K562 (cell line): ENCODE measurements around the gene RUNX1. TPM values are rescaled to one million over a fixed set of nuclear protein-coding genes. Genes with fewer than 3 reads are reported as not detected.

ENCODE experiments used
- CAMTA2 ChIP-seq: fragments of 250-450 bp; sonication (Bioruptor Pico); conservative IDR thresholded peaks from 2 replicates; pipeline ENCODE4 v1.5.1; 2022
- CBX3 ChIP-seq, 2 experiments: IDR thresholded peaks; 1 replicate in 1 of 2; 2 replicates in 1 of 2; pipeline ENCODE4 v1.6.1; 2012; ENCODE audit warnings: inconsistent platforms in 2 of 2, low read length in 2 of 2, borderline replicate concordance in 1 of 2, control low read depth in 1 of 2
- CCNT2 ChIP-seq: IDR thresholded peaks from 2 replicates; pipeline ENCODE4 v1.6.1; 2011; ENCODE audit warnings: borderline replicate concordance, low read depth, mild to moderate bottlenecking, moderate library complexity, mixed read lengths, low read length; ENCODE audit not compliant: insufficient read length; ENCODE audit errors: extremely low read depth
- DACH1 ChIP-seq: fragments of 450-650 bp; IDR thresholded peaks from 2 replicates; pipeline ENCODE4 v1.6.1; 2018; ENCODE audit not compliant: partially characterized antibody
- EZH2 ChIP-seq: IDR thresholded peaks from 2 replicates; pipeline ENCODE4 v1.6.1; 2012; ENCODE audit warnings: low read depth, mild to moderate bottlenecking, inconsistent platforms, low read length, borderline replicate concordance
- HIVEP1 ChIP-seq: fragments of 250-450 bp; sonication (Bioruptor Pico); IDR thresholded peaks from 2 replicates; pipeline ENCODE4 v1.4.0; 2020; ENCODE audit warnings: mild to moderate bottlenecking
- MCM3 ChIP-seq: fragments of 450-650 bp; IDR thresholded peaks from 2 replicates; pipeline ENCODE4 v1.6.1; 2016
- PTBP1 ChIP-seq: fragments of 200-400 bp; formaldehyde crosslinking; IDR thresholded peaks from 2 replicates; pipeline ENCODE4 v1.6.1; 2017; ENCODE audit warnings: low read depth, low read length
- SMARCA5 ChIP-seq: fragments of 450-650 bp; IDR thresholded peaks from 2 replicates; pipeline ENCODE4 v1.6.1; 2016
- SREBF2 ChIP-seq: sonication (generic); formaldehyde crosslinking; IDR thresholded peaks from 2 replicates; pipeline ENCODE4 v1.4.0; 2020; ENCODE audit warnings: mild to moderate bottlenecking, missing genetic modification reagents
- TFAM ChIP-seq: fragments of 250-450 bp; sonication (Bioruptor Pico); conservative IDR thresholded peaks from 2 replicates; pipeline ENCODE4 v1.5.0; 2021; ENCODE audit warnings: mild to moderate bottlenecking, moderate library complexity
- ZKSCAN3 ChIP-seq: fragments of 250-450 bp; sonication (Bioruptor Pico); IDR thresholded peaks from 2 replicates; pipeline ENCODE4 v1.4.0; 2020
- ZNF121 ChIP-seq: sonication (generic); formaldehyde crosslinking; conservative IDR thresholded peaks from 2 replicates; pipeline ENCODE4 v1.8.0; 2022; ENCODE audit warnings: missing genetic modification reagents
- ZNF175 ChIP-seq: fragments of 200-800 bp; sonication (Bioruptor generic); IDR thresholded peaks from 2 replicates; pipeline ENCODE4 v1.6.1; 2016; ENCODE audit warnings: low read depth, mild to moderate bottlenecking, missing genetic modification characterization, missing compliant biosample characterization
- ZNF3 ChIP-seq: fragments of 250-450 bp; sonication (Bioruptor Pico); IDR thresholded peaks from 2 replicates; pipeline ENCODE4 v1.5.0; 2021; ENCODE audit warnings: mild to moderate bottlenecking, moderate library complexity
- ZNF707 ChIP-seq: fragments of 250-450 bp; sonication (Bioruptor Pico); conservative IDR thresholded peaks from 2 replicates; pipeline ENCODE4 v1.8.0; 2022; ENCODE audit warnings: inconsistent platforms, mild to moderate bottlenecking, moderate library complexity
- ZNF764 ChIP-seq: fragments of 250-450 bp; sonication (Bioruptor Pico); IDR thresholded peaks from 2 replicates; pipeline ENCODE4 v1.4.0; 2020; ENCODE audit warnings: low read depth, mild to moderate bottlenecking, moderate library complexity
- ZNF79 ChIP-seq: fragments of 250-450 bp; sonication (Bioruptor Pico); IDR thresholded peaks from 2 replicates; pipeline ENCODE4 v1.4.0; 2020; ENCODE audit warnings: low read depth, mild to moderate bottlenecking, moderate library complexity
- polyA plus RNA-seq, 8 experiments: library from polyadenylated mRNA; depleted of rRNA in 4 of 8; stranded (reverse) in 5 of 8; unstranded in 3 of 8; fragments of >200 nt; fragmentation: Nextera tagmentation in 2 of 8; fragmentation: Illumina TruSeq in 1 of 8; extraction: Ambion mirVana in 2 of 8; extraction: Trizol in 1 of 8; gene quantifications; 2 replicates each; pipeline versions ENCODE4 v1.2.1 to v1.2.3, GENCODE V29; 2011 to 2014; ENCODE audit warnings: inconsistent platforms in 1 of 8, missing spikeins in 1 of 8
- total RNA-seq, 7 experiments: library from RNA; depleted of rRNA in 6 of 7; stranded (reverse); fragments of >200 nt in 6 of 7; fragmentation: Illumina TruSeq in 2 of 7; extraction: Trizol in 2 of 7; gene quantifications; 2 replicates each; pipeline versions ENCODE4 v1.2.1 to v1.2.3, GENCODE V29; 2011 to 2021; ENCODE audit warnings: low replicate concordance in 1 of 7
- TF ChIP-seq, protein P1 (sequence below): fragments of 250-450 bp; sonication (Bioruptor Pico); IDR thresholded peaks from 2 replicates; pipeline ENCODE4 v1.8.0; 2022; ENCODE audit warnings: moderate library complexity, mild to moderate bottlenecking, inconsistent platforms
- TF ChIP-seq, protein P2 (sequence below): fragments of 450-650 bp; IDR thresholded peaks from 2 replicates; pipeline ENCODE4 v1.6.1; 2016; ENCODE audit warnings: antibody characterized with exemption
- TF ChIP-seq, protein P3 (sequence below): fragments of 150-350 bp; IDR thresholded peaks from 2 replicates; pipeline ENCODE4 v1.6.1; 2014; ENCODE audit warnings: low read depth, mild to moderate bottlenecking, low read length, borderline replicate concordance
- TF ChIP-seq, protein P4 (sequence below): fragments of 450-650 bp; formaldehyde crosslinking; IDR thresholded peaks from 2 replicates; pipeline ENCODE4 v1.4.0; 2022; ENCODE audit warnings: mild to moderate bottlenecking, moderate library complexity

RUNX1 gene
- total and polyA plus RNA-seq, 9 of the 15 experiments (the other 6 are each of a cell fraction or from before 2014, with no cell fraction given): 2.2 to 68.6 (median 17.8) TPM

DNA sequence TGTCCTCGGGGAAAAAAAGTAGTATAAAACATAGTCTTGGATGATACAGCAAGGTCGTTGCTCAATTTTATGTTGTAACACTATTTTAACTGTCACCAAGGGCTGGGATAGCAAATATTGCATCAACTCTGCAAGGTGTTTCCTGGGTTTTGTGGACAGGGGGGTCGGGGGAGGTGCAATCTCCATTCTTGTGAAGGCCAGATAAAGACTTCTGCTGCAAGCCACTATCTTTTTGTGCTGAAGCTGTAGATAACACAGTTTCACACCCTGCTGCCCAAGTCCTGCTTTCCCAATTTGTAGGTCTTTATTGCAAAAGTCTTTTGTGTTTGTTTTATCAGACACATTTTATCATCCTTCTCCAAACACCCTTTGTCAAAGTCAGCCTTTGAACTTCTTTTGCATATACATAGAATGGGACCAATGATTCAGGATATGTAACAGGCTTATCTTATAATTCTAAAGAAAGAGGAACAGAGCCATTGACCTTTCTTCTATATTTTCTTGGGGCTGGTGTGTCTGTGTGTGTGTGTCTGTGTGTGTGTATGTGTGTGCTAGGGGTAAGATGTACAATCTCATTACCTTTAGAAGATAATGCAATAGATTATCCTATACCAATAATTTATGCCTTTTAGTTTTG, 140.6 kb downstream of the RUNX1 start (continued):
- TF ChIP-seq, protein P1, sequence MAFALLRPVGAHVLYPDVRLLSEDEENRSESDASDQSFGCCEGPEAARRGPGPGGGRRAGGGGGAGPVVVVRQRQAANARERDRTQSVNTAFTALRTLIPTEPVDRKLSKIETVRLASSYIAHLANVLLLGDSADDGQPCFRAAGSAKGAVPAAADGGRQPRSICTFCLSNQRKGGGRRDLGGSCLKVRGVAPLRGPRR (CRISPR knock-in tag): no peak
- peak; percentile 100 for TF ChIP-seq CCNT2
- 0 out of 2 replicates have a peak, but pooled peaks have one; percentile 34 for TF ChIP-seq ZNF79 (CRISPR knock-in tag)
- TF ChIP-seq ZKSCAN3: no peak
- no peak for TF ChIP-seq TFAM (CRISPR knock-in tag)
- TF ChIP-seq ZNF764: no peak
- TF ChIP-seq MCM3: no peak
- peak in 1 of 2 experiments; percentile 87; a peak in 2 of 3 replicates for TF ChIP-seq CBX3 (IDR thresholded peaks at IDR 0.05; ENCODE audit: borderline replicate concordance in 1 of 2, low read length in 2 of 2)
- peak; percentile 77; the same call in 1 of the 2 replicates for TF ChIP-seq PTBP1
- TF ChIP-seq, protein P2, sequence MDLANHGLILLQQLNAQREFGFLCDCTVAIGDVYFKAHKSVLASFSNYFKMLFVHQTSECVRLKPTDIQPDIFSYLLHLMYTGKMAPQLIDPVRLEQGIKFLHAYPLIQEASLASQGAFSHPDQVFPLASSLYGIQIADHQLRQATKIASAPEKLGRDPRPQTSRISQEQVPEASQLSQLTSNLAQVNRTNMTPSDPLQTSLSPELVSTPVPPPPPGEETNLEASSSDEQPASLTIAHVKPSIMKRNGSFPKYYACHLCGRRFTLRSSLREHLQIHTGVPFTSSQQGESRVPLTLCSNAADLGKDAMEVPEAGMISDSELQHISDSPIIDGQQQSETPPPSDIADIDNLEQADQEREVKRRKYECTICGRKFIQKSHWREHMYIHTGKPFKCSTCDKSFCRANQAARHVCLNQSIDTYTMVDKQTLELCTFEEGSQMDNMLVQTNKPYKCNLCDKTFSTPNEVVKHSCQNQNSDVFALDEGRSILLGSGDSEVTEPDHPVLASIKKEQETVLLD: peak; percentile 90; the same call in 1 of the 2 replicates
- TF ChIP-seq DACH1: peak; percentile 94
- TF ChIP-seq SREBF2 (CRISPR knock-in tag): no peak
- TF ChIP-seq, protein P3, sequence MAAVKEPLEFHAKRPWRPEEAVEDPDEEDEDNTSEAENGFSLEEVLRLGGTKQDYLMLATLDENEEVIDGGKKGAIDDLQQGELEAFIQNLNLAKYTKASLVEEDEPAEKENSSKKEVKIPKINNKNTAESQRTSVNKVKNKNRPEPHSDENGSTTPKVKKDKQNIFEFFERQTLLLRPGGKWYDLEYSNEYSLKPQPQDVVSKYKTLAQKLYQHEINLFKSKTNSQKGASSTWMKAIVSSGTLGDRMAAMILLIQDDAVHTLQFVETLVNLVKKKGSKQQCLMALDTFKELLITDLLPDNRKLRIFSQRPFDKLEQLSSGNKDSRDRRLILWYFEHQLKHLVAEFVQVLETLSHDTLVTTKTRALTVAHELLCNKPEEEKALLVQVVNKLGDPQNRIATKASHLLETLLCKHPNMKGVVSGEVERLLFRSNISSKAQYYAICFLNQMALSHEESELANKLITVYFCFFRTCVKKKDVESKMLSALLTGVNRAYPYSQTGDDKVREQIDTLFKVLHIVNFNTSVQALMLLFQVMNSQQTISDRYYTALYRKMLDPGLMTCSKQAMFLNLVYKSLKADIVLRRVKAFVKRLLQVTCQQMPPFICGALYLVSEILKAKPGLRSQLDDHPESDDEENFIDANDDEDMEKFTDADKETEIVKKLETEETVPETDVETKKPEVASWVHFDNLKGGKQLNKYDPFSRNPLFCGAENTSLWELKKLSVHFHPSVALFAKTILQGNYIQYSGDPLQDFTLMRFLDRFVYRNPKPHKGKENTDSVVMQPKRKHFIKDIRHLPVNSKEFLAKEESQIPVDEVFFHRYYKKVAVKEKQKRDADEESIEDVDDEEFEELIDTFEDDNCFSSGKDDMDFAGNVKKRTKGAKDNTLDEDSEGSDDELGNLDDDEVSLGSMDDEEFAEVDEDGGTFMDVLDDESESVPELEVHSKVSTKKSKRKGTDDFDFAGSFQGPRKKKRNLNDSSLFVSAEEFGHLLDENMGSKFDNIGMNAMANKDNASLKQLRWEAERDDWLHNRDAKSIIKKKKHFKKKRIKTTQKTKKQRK: no peak
- no peak for TF ChIP-seq EZH2
- no peak for TF ChIP-seq CAMTA2 (CRISPR knock-in tag)
- TF ChIP-seq ZNF3 (CRISPR knock-in tag): no peak
- TF ChIP-seq SMARCA5: peak; percentile 86; the same call in 1 of the 2 replicates
- TF ChIP-seq HIVEP1: peak; percentile 89
- no peak for TF ChIP-seq ZNF707 (CRISPR knock-in tag)
- TF ChIP-seq, protein P4, sequence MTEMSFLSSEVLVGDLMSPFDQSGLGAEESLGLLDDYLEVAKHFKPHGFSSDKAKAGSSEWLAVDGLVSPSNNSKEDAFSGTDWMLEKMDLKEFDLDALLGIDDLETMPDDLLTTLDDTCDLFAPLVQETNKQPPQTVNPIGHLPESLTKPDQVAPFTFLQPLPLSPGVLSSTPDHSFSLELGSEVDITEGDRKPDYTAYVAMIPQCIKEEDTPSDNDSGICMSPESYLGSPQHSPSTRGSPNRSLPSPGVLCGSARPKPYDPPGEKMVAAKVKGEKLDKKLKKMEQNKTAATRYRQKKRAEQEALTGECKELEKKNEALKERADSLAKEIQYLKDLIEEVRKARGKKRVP: peak; percentile 99
- TF ChIP-seq ZNF175 (CRISPR knock-in tag): peak; percentile 62; the same call in 1 of the 2 replicates
- TF ChIP-seq ZNF121 (CRISPR knock-in tag): no peak
